Eye (tissue), 1 donor: ENCODE results near the gene CT45A10.
A peak's percentile ranks its signal among the peaks of the same experiment; 100 is the strongest.
"Not testable (repeated sequence)": the region's sequence is repeated elsewhere in the genome, so short reads cannot be mapped to it uniquely, and the experiment has no call there.

Experiments used
- DNase-seq: peaks from one replicate; pipeline ENCODE4 v3.0.0-alpha.2; 2015

Gene CT45A10, protein sequence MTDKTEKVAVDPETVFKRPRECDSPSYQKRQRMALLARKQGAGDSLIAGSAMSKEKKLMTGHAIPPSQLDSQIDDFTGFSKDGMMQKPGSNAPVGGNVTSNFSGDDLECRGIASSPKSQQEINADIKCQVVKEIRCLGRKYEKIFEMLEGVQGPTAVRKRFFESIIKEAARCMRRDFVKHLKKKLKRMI

DNA sequence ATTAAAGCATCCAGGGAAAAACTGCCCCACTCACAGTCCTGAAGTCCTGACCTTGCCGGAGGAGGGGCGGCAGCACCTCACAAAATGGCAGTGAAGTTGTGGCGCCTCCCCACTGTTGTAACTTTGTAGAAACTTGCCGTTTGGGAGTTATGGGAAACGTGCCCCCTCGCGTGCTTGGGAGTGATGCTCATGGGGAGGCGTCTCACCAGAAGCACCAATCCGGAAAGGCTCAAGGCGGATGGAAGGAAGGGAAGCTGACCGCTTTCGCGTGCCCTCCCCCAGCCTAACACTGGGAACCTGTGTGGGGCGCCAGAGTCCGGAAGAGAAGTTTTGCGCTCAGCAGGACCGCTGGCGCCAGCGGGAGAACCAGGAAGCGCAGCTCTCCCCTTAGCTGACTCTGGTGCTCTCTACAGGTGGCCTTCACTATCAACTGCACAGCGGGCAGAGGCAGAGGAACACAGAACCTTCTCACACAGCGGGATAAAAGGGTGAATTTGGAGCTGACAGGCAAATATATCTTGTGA lies at the start of gene CT45A10, which contains the start of gene SAGE1:
Gene CT45A10 (minus strand): TSS at position 151 of the 524 bp plus-strand sequence. CDS start 8,100 bp downstream, outside the sequence.
Gene SAGE1 (plus strand): TSS at position 423 of the 524 bp plus-strand sequence. CDS start 2,527 bp downstream, outside the sequence.
- DNase-seq = no peak

DNA sequence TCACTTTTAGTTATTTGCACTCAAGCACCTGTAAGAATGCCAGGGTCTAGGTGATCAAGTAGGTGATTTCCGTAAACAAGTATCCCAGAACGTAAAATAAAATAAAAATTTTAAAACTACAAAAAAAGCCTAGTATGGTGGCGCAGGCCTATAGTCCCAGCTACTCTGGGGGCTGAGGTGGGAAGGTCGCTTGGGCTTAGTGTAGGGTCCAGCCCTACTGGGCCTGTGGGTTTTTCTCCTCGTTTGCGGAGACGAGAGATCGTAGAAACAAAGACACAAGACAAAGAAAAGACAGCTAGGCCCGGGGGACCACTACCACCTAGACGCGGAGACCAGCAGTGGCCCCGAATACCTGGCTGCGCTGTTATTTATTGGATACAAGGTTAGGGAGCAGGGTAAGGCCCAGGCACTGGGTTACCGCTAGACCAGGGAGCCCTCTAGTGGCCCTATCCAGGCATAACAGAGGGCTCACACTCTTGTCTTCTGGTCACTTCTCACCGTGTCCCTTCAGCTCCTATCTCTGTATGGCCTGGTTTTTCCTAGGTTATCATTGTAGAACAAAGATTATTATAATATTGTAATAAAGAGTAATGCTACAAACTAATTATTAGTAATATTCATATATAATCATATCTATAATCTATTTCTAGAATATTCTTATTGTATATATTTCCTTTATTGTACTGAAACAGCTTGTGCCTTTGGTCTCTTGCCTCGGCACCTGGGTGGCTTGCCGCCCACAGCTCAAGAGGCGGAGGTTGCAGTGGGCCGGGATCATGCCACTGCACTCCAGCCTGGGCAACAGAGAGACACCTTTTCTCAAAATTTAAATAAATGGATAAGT lies 38.6 kb upstream of the CT45A10 start:
- peak; percentile 49 for DNase-seq

DNA sequence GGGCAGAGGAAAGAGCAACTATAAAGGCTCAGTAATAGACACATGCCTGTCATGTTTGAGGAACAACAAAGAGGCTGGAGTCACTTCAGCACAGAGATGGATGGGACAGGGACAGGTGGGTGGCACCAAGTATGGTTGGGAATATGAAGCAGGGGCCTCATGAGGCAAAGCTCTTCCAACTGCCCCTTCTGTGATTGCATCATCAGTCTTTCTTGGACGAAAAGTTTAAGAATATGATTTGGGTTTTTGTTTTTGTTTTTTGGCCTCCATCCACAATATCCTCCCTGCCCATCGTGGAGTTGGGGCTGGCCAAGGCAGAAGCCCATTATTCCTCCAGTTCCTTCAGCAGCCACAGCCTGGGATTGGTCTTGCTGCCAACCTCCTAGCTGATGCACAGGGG lies 34.7 kb upstream of the CT45A10 start:
- no peak for DNase-seq

DNA sequence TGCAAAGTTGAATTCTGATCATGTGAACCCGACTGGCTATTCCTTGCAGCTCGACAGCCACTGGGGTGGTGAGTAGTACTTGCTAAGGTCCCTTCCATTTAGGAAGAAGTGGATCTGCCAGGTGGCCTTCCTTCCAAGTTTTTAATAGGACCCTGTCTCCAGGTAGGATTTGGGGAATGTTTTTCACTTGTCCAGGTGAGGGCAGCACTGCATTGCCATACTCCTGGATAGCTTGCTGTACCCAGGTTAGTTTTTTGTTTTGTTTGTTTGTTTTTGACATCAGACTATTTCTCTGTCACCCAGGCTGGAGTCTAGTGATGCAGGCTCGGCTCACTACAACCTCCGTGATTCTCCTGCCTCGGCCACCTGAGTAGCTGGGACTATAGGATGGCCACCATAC lies 30.1 kb upstream of the CT45A10 start:
- no peak for DNase-seq

DNA sequence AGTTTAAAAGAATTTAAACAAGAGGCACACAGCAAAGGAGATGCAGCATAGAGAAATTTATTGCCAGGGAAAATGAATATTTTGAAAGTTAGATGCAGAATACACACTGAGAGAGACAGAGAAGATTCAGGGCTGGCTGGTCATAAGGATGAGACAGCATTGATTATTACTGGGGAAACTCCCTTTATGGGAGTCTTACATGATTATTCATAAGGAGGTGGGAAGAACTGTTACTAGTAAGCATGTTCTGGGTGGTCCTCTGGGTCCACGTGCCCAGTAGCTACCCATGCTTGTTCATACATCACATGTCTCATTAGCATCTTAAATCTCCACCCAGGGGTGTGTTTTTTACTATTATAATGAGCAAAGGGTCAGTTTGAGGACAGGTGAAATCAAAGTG lies 27.3 kb upstream of the CT45A10 start:
- DNase-seq = not testable (repeated sequence)

DNA sequence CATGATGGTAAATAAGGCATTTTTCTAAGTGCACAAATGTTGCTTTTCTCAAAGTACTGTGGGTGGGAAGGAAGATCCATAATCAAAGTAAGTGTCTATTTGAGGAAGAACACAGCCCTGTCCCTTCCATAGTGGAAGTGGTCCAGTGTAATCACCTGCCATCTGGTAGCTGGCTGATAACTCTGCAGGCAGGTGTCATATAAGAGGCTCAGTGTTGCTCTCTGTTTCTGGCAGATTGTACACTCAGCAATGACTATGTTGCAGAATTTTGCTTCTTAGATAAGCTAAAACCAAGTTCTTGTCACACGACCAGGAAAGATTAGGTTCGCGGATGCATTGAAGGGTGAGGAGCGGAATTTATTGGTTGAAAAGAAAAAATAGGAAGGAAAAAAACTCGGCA lies 21.2 kb upstream of the CT45A10 start:
- DNase-seq = no peak

DNA sequence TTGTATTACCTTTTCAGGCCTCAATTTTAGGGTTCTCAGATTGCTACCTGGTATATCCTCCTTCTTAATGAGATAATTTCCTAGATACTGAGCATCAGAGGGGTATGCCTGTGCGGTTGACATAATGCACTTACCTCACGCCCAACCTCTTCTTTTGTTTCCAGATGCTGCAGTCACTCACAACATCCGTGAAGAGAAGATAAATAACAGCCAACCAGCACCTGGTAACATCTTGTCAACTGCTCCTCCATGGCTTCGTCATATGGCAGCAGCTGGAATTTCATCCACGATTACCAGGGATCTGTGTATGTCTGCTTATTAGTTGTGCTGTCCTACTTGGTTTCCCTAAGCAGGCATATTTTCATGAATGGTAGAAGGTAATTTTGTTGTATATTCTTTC lies 17.0 kb upstream of the CT45A10 start:
- no peak for DNase-seq

DNA sequence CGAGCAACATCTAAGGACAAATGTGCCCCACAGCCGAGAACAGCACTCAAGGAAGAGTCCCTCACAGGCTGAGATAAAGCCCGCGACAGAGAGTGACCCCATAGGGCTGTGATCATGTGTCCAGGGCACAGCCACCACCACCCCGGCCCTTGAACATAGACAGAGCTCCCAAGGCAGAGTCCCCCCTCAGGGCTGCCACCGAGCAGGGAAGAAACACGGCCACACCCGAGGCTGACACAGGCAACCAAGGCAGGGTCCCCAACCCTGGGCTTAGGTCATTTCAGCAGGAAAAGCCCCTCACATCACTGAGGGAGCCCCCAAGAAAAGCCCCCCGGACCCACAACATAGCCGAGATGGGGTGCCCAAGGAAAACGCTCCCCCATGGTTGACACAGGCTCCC lies 463 bp downstream of the CT45A10 start:
- no peak for DNase-seq

DNA sequence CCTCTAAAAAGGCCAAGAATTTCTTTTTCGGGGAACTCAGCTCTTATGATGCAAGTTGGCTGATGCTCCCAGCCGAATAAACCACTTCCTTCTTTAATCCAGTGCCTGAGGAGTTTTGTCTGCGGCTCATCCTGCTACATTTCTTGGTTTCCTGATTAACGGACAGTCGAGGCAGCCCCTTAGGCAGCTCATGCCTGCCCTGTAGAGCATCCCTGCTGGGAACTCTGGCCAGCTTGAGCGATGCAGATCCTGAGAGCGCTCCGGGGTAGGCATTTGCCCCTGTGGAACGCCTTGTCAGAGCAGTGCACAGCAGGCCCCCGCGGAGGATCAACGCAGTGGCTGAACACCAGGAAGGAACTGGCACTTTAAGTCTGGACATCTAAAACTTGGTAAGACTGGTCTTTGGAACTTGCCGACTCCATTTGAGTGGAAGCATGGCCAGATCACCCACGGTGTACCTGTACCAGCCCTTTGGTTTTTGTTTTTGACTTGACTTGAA lies 3.1 kb downstream of the CT45A10 start:
- DNase-seq = no peak

DNA sequence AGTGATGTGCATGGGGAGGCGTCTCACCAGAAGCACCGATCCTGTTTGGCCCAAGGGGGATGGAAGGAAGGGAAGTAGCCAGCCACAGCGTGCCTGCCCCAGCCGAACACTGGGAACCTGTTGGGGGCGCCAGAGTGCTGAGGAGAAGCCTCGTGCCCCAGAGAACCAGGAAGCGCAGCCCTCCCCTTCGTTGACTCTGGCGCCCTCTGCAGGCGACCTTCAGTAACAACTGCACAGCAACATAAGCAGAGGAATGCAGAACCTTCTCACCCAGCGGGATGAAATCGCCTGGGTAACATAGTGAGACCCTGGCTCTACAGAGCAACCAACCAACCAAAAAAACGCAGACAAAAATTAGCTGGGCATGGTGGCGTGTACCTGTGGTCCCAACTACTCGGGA lies 4.3 kb downstream of the CT45A10 start:
- DNase-seq = not testable (repeated sequence)

DNA sequence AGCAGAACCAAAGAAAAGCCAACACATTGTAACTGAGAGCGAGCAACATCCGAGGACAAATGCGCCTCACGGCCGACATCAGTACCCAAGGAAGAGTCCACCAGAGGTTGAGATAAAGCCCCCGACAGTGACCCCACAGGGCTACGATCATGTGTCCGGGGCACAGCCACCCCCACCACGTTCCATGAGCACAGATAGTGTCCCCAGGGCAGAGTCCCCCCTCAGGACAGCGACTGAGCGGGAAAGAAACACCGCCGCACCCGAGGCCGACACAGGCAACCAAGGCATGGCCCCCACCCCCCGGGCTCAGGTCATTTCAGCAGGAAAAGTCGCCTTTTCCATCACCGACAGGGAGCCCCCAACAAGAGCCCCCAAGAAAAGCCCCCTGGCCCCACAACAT lies 5.0 kb downstream of the CT45A10 start:
- not testable (repeated sequence) for DNase-seq

DNA sequence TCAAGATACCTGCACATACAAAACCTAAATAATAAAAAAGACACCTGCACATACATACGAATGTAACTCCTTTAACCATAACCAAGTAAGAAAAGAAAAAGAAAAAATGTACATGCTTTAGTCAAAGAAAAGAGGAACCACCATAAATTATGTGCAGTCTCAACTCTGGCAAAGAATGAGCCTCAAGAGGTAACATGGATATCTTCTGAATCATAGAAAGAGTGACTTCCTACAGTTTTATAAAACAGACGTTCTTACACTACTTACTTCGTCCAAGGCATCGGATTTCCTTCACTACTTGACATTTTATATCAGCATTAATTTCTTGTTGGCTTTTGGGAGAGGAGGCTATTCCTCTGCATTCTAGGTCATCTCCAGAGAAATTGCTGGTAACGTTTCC lies 10.5 kb downstream of the CT45A10 start:
- DNase-seq = not testable (repeated sequence)

DNA sequence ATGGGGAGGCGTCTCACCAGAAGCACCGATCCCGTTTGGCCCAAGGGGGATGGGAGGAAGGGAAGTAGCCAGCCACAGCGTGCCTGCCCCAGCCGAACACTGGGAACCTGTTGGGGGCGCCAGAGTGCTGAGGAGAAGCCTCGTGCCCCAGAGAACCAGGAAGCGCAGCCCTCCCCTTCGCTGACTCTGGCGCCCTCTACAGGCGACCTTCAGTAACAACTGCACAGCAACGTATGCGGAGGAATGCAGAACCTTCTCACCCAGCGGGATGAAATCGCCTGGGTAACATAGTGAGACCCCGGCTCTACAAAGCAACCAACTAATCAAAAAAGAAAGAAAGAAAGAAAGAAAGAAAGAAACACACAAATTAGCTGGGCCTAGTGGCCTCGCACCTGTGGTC lies 21.5 kb downstream of the CT45A10 start, which contains the start of gene CT45A9:
Gene CT45A9 (minus strand): TSS at position 101 of the 400 bp plus-strand sequence. CDS start 3,751 bp downstream, outside the sequence.
- not testable (repeated sequence) for DNase-seq

DNA sequence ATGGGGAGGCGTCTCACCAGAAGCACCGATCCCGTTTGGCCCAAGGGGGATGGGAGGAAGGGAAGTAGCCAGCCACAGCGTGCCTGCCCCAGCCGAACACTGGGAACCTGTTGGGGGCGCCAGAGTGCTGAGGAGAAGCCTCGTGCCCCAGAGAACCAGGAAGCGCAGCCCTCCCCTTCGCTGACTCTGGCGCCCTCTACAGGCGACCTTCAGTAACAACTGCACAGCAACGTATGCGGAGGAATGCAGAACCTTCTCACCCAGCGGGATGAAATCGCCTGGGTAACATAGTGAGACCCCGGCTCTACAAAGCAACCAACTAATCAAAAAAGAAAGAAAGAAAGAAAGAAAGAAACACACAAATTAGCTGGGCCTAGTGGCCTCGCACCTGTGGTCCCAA lies 38.8 kb downstream of the CT45A10 start, which contains the start of gene CT45A8:
Gene CT45A8 (minus strand): TSS at position 101 of the 400 bp plus-strand sequence. CDS start 3,755 bp downstream, outside the sequence.
- not testable (repeated sequence) for DNase-seq

DNA sequence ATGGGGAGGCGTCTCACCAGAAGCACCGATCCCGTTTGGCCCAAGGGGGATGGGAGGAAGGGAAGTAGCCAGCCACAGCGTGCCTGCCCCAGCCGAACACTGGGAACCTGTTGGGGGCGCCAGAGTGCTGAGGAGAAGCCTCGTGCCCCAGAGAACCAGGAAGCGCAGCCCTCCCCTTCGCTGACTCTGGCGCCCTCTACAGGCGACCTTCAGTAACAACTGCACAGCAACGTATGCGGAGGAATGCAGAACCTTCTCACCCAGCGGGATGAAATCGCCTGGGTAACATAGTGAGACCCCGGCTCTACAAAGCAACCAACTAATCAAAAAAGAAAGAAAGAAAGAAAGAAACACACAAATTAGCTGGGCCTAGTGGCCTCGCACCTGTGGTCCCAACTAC lies 56.1 kb downstream of the CT45A10 start, which contains the start of gene CT45A7:
Gene CT45A7 (minus strand): TSS at position 101 of the 400 bp plus-strand sequence. CDS start 3,747 bp downstream, outside the sequence.
- not testable (repeated sequence) for DNase-seq
